Ectodermal cell (in vitro differentiated cells): Measurements from ENCODE around the gene OBSCN.

Experiments used
- H3K27ac ChIP-seq: 2 replicates; pipeline ENCODE4 v1.7.0; 2013; ENCODE audit warnings: mild to moderate bottlenecking, low read depth, low read length; ENCODE audit not compliant: insufficient read depth, poor library complexity, severe bottlenecking
- H3K27me3 ChIP-seq: 2 replicates; pipeline ENCODE4 v1.7.0; 2013; ENCODE audit warnings: mild to moderate bottlenecking, low read length; ENCODE audit not compliant: insufficient read depth, control insufficient read depth, poor library complexity, severe bottlenecking
- H3K36me3 ChIP-seq: one replicate; pipeline ENCODE4 v1.7.0; 2013; ENCODE audit warnings: low read length; ENCODE audit not compliant: control insufficient read depth, insufficient read depth
- H3K4me1 ChIP-seq: one replicate; pipeline ENCODE4 v1.7.0; 2013; ENCODE audit warnings: low read length; ENCODE audit not compliant: control insufficient read depth, insufficient read depth
- H3K4me3 ChIP-seq: 2 replicates; pipeline ENCODE4 v1.7.0; 2013; ENCODE audit warnings: low read depth, low read length, control low read depth; ENCODE audit not compliant: insufficient read depth
- H3K9me3 ChIP-seq: 2 replicates; pipeline ENCODE4 v1.7.0; 2013; ENCODE audit warnings: mild to moderate bottlenecking, low read length, moderate library complexity; ENCODE audit not compliant: control insufficient read depth
- WGBS, 2 experiments: methylation state at CpG; one replicate each; pipeline ENCODE4 v1.1.7; 2013; ENCODE audit warnings: missing lambda C conversion rate in 2 of 2; 5-methylcytosine and 5-hydroxymethylcytosine counted together

OBSCN gene

GRCh38 chr1:228370941-228371740 lies 163.3 kb downstream of the OBSCN start:
- Histone ChIP-seq H3K27ac (no peak overlapping the region), H3K27me3 (no peaks in the 10 kb centered on the region), H3K36me3 (no peaks in the 10 kb centered on the region), H3K4me3 (no peak overlapping the region), H3K4me1 (no peaks in the 10 kb centered on the region), H3K9me3 (no peaks in the 10 kb centered on the region)
- 92 to 93% methylated on average over 50 of the region's 50 CpGs for WGBS, 2 experiments

- Histone ChIP-seq H3K27ac (no peak overlapping the region), H3K4me1 (peaks cover 3% of the 10 kb centered on the region), H3K27me3 (no peaks in the 10 kb centered on the region), H3K4me3 (no peak overlapping the region), H3K36me3 (no peaks in the 10 kb centered on the region), H3K9me3 (no peaks in the 10 kb centered on the region)
- WGBS, 2 experiments: 87 to 90% methylated on average over 4 of the region's 4 CpGs
These were observed 163.9 kb downstream of the OBSCN start for GRCh38 chr1:228371741-228372182.

DNA sequence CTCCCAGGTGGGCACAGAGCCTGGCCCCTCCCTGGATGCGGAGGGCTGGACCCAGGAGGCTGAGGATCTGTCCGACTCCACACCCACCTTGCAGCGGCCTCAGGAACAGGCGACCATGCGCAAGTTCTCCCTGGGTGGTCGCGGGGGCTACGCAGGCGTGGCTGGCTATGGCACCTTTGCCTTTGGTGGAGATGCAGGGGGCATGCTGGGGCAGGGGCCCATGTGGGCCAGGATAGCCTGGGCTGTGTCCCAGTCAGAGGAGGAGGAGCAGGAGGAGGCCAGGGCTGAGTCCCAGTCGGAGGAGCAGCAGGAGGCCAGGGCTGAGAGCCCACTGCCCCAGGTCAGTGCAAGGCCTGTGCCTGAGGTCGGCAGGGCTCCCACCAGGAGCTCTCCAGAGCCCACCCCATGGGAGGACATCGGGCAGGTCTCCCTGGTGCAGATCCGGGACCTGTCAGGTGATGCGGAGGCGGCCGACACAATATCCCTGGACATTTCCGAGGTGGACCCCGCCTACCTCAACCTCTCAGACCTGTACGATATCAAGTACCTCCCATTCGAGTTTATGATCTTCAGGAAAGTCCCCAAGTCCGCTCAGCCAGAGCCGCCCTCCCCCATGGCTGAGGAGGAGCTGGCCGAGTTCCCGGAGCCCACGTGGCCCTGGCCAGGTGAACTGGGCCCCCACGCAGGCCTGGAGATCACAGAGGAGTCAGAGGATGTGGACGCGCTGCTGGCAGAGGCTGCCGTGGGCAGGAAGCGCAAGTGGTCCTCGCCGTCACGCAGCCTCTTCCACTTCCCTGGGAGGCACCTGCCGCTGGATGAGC lies 164.5 kb downstream of the OBSCN start:
- Histone ChIP-seq H3K4me3 (no peak overlapping the region), H3K27me3 (no peaks in the 10 kb centered on the region), H3K4me1 (peaks cover 4% of the 10 kb centered on the region), H3K27ac (no peak overlapping the region), H3K9me3 (no peaks in the 10 kb centered on the region), H3K36me3 (no peaks in the 10 kb centered on the region)
- 91% methylated on average over 34 of the region's 34 CpGs for WGBS, 2 experiments

- peaks cover 4% of the 10 kb centered on the region for H3K4me1 ChIP-seq
- no peak overlapping the region for H3K27ac ChIP-seq
- H3K4me3 ChIP-seq: no peak overlapping the region
- 88 to 89% methylated on average over 12 of the region's 12 CpGs for WGBS, 2 experiments
- no peaks in the 10 kb centered on the region for H3K9me3 ChIP-seq
- no peaks in the 10 kb centered on the region for H3K36me3 ChIP-seq
- H3K27me3 ChIP-seq: no peaks in the 10 kb centered on the region
These were observed 165.3 kb downstream of the OBSCN start for GRCh38 chr1:228373004-228373680.

GRCh38 chr1:228373681-228374571 lies 166.1 kb downstream of the OBSCN start:
- Histone ChIP-seq H3K4me1 (peaks cover 4% of the 10 kb centered on the region), H3K4me3 (no peak overlapping the region), H3K36me3 (no peaks in the 10 kb centered on the region), H3K9me3 (no peaks in the 10 kb centered on the region), H3K27ac (no peak overlapping the region), H3K27me3 (peaks cover 5% of the 10 kb centered on the region)
- 91 to 93% methylated on average over 14 of the region's 14 CpGs for WGBS, 2 experiments

GRCh38 chr1:228374711-228375577 lies 167.1 kb downstream of the OBSCN start:
- no peaks in the 10 kb centered on the region for H3K9me3 ChIP-seq
- H3K36me3 ChIP-seq: no peaks in the 10 kb centered on the region
- WGBS, 2 experiments: 89% methylated on average over 25 of the region's 25 CpGs
- no peak overlapping the region for H3K27ac ChIP-seq
- peaks cover 15% of the 10 kb centered on the region for H3K27me3 ChIP-seq
- H3K4me1 ChIP-seq: peaks cover 8% of the 10 kb centered on the region
- no peak overlapping the region for H3K4me3 ChIP-seq

DNA sequence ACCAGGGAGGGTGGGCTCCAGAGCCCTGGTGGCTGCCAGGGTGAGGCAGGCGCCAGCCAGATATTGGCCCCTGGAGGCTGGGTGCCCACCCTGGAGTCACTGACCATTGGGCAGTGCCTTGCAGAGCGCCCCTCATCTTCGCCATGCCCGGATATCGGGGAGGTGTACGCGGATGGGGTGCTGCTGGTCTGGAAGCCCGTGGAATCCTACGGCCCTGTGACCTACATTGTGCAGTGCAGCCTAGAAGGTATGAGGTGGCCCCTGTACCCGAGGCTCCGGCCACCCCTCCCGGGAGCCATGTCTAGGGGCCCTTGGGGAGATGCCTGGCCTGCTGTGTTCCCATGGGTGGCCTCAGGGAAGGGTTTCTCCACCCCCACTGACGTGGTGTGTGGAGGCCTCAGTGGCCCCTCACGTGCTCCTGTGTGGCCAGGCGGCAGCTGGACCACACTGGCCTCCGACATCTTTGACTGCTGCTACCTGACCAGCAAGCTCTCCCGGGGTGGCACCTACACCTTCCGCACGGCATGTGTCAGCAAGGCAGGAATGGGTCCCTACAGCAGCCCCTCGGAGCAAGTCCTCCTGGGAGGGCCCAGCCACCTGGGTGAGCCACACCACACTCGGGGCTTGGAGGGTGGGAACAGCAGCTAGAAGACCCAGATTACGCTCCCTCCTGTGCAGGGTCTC lies 167.9 kb downstream of the OBSCN start:
- no peak overlapping the region for H3K4me3 ChIP-seq
- no peak overlapping the region for H3K27ac ChIP-seq
- peaks cover 23% of the 10 kb centered on the region for H3K27me3 ChIP-seq
- 95 to 97% methylated on average over 22 of the region's 22 CpGs for WGBS, 2 experiments
- peaks cover 8% of the 10 kb centered on the region for H3K4me1 ChIP-seq
- H3K9me3 ChIP-seq: no peaks in the 10 kb centered on the region
- no peaks in the 10 kb centered on the region for H3K36me3 ChIP-seq

- 89 to 94% methylated on average over 3 of the region's 3 CpGs for WGBS, 2 experiments
- peaks cover 8% of the 10 kb centered on the region for H3K4me1 ChIP-seq
- no peak overlapping the region for H3K27ac ChIP-seq
- no peaks in the 10 kb centered on the region for H3K36me3 ChIP-seq
- no peak overlapping the region for H3K4me3 ChIP-seq
- H3K9me3 ChIP-seq: no peaks in the 10 kb centered on the region
- H3K27me3 ChIP-seq: peaks cover 28% of the 10 kb centered on the region
These were observed 168.4 kb downstream of the OBSCN start for GRCh38 chr1:228376262-228376628.
